OCI-LY1 (cell line): Measurements from ENCODE around the gene MYL3.

Experiments
- CTCF ChIP-seq: fragments of 200-600 bp; sonication (generic), shearing (Covaris generic); IDR thresholded peaks from 2 replicates; pipeline ENCODE4 v1.5.1; 2017; ENCODE audit warnings: mild to moderate bottlenecking, antibody characterized with exemption, low read length, moderate library complexity, mixed read lengths
- EZH2 ChIP-seq: fragments of 200-600 bp; sonication (generic), shearing (Covaris generic); IDR thresholded peaks from 2 replicates; pipeline ENCODE4 v1.8.0; 2017; ENCODE audit warnings: borderline replicate concordance, mixed run types, mild to moderate bottlenecking, antibody characterized with exemption, low read length, moderate library complexity, mixed read lengths

- TF ChIP-seq CTCF (no peak), EZH2 (no peak)
Measured at GRCh38 chr3:46883054-46883829, 20.0 kb upstream of the MYL3 start.
